Activated T-cell treated with anti-CD3 and anti-CD28 coated beads, Interleukin-2, amount 50 U/mL, for 4 hours (primary cell): Measurements from ENCODE around the gene KHDC4. TPM values are rescaled to one million over a fixed set of nuclear protein-coding genes. Genes with fewer than 3 reads are reported as not detected.

Experiments
- ATAC-seq, 2 donors: fragments of 200-7000 bp; cut with Tn5 transposase; one replicate each; pipeline ENCODE4 v1.10.0; 2021
- DNase-seq: peaks from one replicate; pipeline ENCODE4 v3.0.0-alpha.2; 2020
- H3K27me3 Mint-ChIP-seq: one replicate; pipeline ENCODE4 v1.8.0; 2021; ENCODE audit warnings: low read depth, mixed read lengths
- H3K36me3 Mint-ChIP-seq: one replicate; pipeline ENCODE4 v1.8.0; 2022; ENCODE audit warnings: mixed read lengths; ENCODE audit not compliant: insufficient read depth
- H3K4me1 Mint-ChIP-seq: one replicate; pipeline ENCODE4 v1.8.0; 2021; ENCODE audit warnings: low read depth, mixed read lengths
- H3K4me3 Mint-ChIP-seq: one replicate; pipeline ENCODE4 v1.8.0; 2021; ENCODE audit warnings: mild to moderate bottlenecking, moderate library complexity, mixed read lengths
- H3K9me3 Mint-ChIP-seq: one replicate; pipeline ENCODE4 v1.8.0; 2021; ENCODE audit warnings: mixed read lengths
- total RNA-seq, 3 donors: library from RNA; stranded (reverse); gene quantifications; one replicate each; pipeline ENCODE4 v1.2.1, GENCODE V29; 2021

Gene KHDC4
- 10 to 100 TPM; 32.2 to 38.3 (median 37.9) TPM for total RNA-seq

DNA sequence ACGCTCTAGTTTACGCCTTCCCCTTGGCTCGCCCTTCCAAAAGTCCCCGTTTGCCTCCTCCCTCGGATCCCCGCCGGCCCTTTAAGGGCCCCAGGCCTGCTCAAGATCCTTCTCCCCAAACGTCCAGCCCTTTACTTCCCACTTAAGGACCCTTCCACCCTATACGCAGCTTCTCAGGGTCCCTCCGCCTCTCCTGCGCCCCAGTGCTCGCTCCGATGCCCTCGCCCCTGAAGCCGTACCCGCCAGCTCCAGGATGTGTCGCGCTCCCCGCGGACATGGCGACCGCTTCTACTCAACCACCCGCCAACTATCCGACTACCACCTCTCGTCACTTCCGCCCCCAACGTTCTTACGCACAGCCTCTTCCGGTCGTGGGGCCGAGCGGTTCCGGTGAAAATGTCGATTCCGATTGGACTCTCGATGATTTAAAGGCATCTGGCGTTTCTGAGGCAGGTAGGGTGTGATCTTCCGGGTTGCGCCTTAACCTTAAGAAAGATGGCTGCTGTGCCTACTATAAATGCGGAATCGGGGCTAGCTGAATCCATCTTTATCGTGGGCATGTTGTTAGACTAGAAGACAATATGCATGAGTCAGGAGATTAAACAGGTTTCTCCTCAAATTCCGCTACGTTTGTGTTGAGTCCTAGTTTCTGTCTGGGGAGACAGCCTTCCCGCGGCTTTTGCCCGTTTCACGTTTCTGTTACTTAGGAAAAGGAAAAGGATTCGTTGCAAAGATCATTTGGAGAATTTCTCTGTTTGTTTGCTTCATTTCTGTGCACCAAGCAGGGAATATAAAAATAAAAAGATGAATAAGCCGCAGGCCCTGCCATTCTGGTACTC, at the start of gene KHDC4:
TSS of gene KHDC4 (minus strand) at position 317 of the 839 bp plus-strand sequence. CDS start at position 277, 40 bp downstream.
- Mint-ChIP-seq H3K27me3 (no peaks in the 10 kb centered on the region), H3K36me3 (peaks cover 19% of the 10 kb centered on the region), H3K9me3 (no peaks in the 10 kb centered on the region), H3K4me1 (peaks cover 33% of the 10 kb centered on the region), H3K4me3 (no peak within 1 kb of the TSS)
- DNase-seq: peak; percentile 89
- ATAC-seq: peak; percentile 96

- no peaks in the 10 kb centered on the region for H3K36me3 Mint-ChIP-seq
- DNase-seq (no peak), ATAC-seq (no peak)
- no peak overlapping the region for H3K4me3 Mint-ChIP-seq
- H3K27me3 Mint-ChIP-seq: no peaks in the 10 kb centered on the region
- no peaks in the 10 kb centered on the region for H3K9me3 Mint-ChIP-seq
- H3K4me1 Mint-ChIP-seq: peaks cover 50% of the 10 kb centered on the region
Observed at GRCh38 chr1:155983191-155984024, 49.2 kb upstream of the KHDC4 start.

- H3K4me1 Mint-ChIP-seq: peaks cover 53% of the 10 kb centered on the region
- DNase-seq: no peak
- no peaks in the 10 kb centered on the region for H3K9me3 Mint-ChIP-seq
- no peak overlapping the region for H3K4me3 Mint-ChIP-seq
- no peak for ATAC-seq
- H3K36me3 Mint-ChIP-seq: no peaks in the 10 kb centered on the region
- no peaks in the 10 kb centered on the region for H3K27me3 Mint-ChIP-seq
Observed at GRCh38 chr1:155982106-155982505, 47.9 kb upstream of the KHDC4 start.

DNA sequence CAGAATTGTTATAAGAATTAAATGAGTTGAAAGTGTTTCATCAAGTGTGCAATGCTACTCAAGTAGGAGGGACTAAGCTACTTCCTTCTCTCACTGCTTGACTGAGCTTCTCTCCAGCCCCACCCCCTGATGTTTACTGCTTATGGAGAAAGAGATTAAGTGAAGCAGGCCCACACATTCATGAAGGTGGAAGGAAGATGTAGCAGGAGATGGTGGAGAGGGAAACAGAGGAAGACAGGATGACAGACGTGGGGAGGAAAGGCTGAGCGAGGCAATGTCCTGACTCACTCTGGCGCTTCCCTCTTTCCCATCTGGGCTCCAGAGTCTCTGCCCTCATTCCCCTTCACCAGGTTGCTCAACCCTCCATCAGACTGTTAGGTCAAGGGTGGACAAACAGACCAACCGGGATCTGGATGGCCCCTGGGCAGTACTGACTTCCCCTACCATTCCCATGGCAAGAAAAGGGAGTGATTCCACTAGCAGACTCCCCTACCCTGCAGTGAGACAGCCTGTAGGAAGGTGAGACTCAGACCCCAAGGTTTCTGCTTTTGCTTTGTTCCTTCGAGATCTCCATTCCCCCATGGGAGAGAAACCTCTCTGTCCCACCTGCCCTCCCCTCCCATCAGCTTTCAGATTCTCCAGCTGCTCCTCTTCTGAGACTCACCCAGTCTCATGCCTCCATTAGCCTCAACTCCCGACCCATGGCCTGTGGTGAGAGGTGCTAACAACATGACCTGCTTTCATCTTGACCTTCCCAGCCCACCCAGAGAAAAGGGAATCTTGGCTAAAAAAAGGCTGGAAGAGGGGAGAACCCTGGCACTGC, 47.3 kb upstream of the KHDC4 start:
- DNase-seq: peak; percentile 34
- H3K4me3 Mint-ChIP-seq: peak overlapping the region; percentile 95
- H3K27me3 Mint-ChIP-seq: no peaks in the 10 kb centered on the region
- no peaks in the 10 kb centered on the region for H3K36me3 Mint-ChIP-seq
- H3K4me1 Mint-ChIP-seq: peaks cover 57% of the 10 kb centered on the region
- no peaks in the 10 kb centered on the region for H3K9me3 Mint-ChIP-seq
- no peak for ATAC-seq

- Mint-ChIP-seq H3K36me3 (peaks cover 3% of the 10 kb centered on the region), H3K4me3 (peak overlapping the region; percentile 95), H3K4me1 (peaks cover 71% of the 10 kb centered on the region), H3K27me3 (no peaks in the 10 kb centered on the region), H3K9me3 (no peaks in the 10 kb centered on the region)
- DNase-seq (no peak), ATAC-seq (no peak)
Observed at GRCh38 chr1:155979597-155980343, 45.6 kb upstream of the KHDC4 start.

GRCh38 chr1:155978973-155979429, 44.8 kb upstream of the KHDC4 start:
- Mint-ChIP-seq H3K27me3 (no peaks in the 10 kb centered on the region), H3K4me3 (peak overlapping the region; percentile 95), H3K36me3 (peaks cover 3% of the 10 kb centered on the region), H3K9me3 (no peaks in the 10 kb centered on the region), H3K4me1 (peaks cover 76% of the 10 kb centered on the region)
- ATAC-seq: peak in 1 of 2 donors; percentile 1
- no peak for DNase-seq

DNA sequence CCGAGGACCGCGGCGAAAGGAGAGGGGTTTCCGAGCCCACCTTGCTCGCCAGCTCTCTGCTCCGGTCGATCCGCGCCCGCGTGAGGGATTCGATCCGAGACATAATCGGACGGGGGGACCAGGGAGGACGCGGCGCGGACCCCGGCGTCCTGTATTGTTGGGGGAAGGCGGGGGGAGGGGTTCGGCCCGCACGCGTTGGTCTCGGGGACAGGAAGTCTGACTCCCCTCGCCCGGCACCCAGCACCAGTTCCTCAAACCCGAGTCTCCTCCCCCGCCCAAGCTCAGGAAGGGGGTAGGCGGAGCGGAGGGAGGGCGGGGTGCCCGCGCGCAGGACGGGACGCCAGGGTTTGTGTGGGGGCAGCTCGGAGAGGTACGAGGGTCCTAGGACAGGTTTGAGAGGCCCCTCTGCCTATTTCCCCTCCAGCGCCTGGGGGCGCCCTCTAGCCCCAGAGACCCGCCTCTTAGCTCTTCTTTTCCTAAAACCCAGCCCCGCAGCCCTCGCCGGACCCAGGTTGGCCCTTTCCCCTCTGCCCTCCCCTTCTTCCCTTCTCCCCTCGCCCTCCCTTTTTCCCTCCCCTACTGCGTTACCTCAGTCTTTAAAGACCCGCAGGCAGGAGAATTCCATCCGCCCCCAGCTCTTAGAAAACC, 44.2 kb upstream of the KHDC4 start, which contains the start of gene ARHGEF2:
TSS of gene ARHGEF2 (minus strand) at position 223 of the 648 bp plus-strand sequence. CDS start at position 103, 120 bp downstream.
- Mint-ChIP-seq H3K4me3 (peak within 1 kb of the TSS; percentile 95), H3K27me3 (no peaks in the 10 kb centered on the region), H3K9me3 (no peaks in the 10 kb centered on the region), H3K36me3 (peaks cover 3% of the 10 kb centered on the region), H3K4me1 (peaks cover 76% of the 10 kb centered on the region)
- ATAC-seq (peak; percentile 58 to 71), DNase-seq (peak; percentile 78)

- peaks cover 8% of the 10 kb centered on the region for H3K36me3 Mint-ChIP-seq
Observed at GRCh38 chr1:155977690-155978324, 43.6 kb upstream of the KHDC4 start.

GRCh38 chr1:155976913-155977689, 42.9 kb upstream of the KHDC4 start:
- Mint-ChIP-seq H3K9me3 (no peaks in the 10 kb centered on the region), H3K36me3 (peaks cover 12% of the 10 kb centered on the region), H3K4me1 (peaks cover 76% of the 10 kb centered on the region), H3K4me3 (peak overlapping the region; percentile 95), H3K27me3 (no peaks in the 10 kb centered on the region)
- ATAC-seq: peak; percentile 4 to 8
- peak; percentile 18 for DNase-seq

More at GRCh38 chr1:155977690-155978324, 43.6 kb upstream of the KHDC4 start:
- DNase-seq (peak; percentile 78), ATAC-seq (peak; percentile 43 to 49)
- H3K4me1 Mint-ChIP-seq: peaks cover 76% of the 10 kb centered on the region
- H3K4me3 Mint-ChIP-seq: peak overlapping the region; percentile 95
- H3K27me3 Mint-ChIP-seq: no peaks in the 10 kb centered on the region
- H3K9me3 Mint-ChIP-seq: no peaks in the 10 kb centered on the region

DNA sequence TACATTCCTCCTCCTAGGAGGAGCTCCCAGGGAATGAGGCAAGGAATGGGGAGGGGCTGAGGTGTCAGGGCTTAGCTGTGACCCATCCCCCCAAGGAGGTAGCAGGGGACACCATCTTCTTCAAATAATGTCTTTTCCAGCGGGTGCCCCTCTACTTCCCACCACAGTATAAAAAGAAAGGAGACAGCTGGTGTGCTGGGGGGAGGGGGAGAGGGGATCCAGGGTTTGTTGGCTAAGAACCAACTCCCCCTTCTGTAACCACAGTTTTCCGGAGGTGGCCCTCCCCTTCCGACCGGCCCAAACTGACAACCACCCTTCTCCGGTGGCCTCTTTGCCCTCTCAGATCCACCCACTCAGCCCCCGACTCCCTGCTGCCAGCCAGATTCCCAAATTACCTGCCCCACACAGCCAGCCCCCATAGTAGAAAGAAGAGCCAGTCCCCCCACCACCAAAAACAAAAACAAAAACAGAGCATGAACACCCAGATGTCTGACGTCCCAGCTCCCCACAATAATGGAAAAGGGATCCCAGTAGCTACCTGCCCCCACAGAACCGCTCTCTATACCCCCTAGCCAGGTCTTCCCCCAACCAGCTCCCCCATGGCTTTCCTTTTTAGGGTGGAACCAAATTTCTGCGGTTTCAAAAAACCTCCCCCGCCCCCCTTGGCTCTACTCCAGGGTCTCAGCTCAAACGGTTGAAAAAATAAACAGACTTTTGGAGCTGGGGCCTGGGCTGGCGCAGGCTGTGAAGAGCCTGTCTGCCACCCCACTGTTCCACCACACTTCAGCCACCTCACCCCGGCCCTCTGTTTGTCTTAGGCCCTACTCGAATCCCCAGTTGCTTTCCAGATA, 42.1 kb upstream of the KHDC4 start:
- peak in 1 of 2 donors; percentile 6 for ATAC-seq
- Mint-ChIP-seq H3K27me3 (no peaks in the 10 kb centered on the region), H3K9me3 (no peaks in the 10 kb centered on the region)

DNA sequence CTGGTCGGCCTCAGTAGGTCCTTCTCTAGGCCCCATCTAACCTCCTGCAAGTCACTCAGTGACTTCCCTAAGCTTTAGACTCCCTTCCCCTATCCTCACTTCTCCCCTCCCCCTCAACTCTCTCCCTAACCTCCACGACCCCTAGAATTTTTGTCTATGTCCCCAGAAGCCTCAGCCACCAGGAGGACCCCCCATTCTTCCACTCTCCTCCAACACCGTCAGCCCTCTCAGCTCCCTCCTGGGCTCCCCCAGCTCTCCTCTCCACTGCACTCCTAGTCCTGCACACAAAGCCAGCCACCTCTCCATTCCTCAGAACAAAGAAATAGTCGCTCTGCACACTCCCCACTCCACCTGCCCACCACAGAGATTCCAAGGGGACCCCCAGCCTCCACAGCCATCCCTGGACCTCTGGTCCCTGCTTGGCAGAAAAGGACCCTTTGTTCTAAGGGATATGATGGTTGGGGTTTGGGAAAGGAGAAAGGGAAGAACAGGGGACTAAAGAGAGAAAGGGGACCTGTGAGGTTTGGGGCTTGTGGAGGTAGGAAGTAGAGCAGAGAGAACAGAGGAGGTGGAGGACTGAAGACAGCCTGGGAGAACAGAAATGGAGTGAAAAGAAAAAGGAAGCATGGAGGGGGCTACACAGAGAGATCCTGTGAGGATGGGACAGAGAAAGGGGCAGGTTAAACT, 41.3 kb upstream of the KHDC4 start:
- peaks cover 15% of the 10 kb centered on the region for H3K36me3 Mint-ChIP-seq
- DNase-seq (no peak), ATAC-seq (no peak)

More for the DNA sequence above, 42.1 kb upstream of the KHDC4 start:
- Mint-ChIP-seq H3K4me3 (peak overlapping the region; percentile 95), H3K4me1 (peaks cover 75% of the 10 kb centered on the region), H3K36me3 (peaks cover 15% of the 10 kb centered on the region)
- peak; percentile 69 for DNase-seq

More for the DNA sequence above, 41.3 kb upstream of the KHDC4 start:
- Mint-ChIP-seq H3K4me3 (peak overlapping the region; percentile 95), H3K27me3 (no peaks in the 10 kb centered on the region), H3K9me3 (no peaks in the 10 kb centered on the region), H3K4me1 (peaks cover 75% of the 10 kb centered on the region)
